Measurements from ENCODE around the gene OCA2.
"Not testable (repeated sequence)": the region's sequence is repeated elsewhere in the genome, so short reads cannot be mapped to it uniquely, and the experiment has no call there.

Gene OCA2

GRCh38 chr15:27850050-27850449 is 249.1 kb downstream of the OCA2 start:
- DNase-seq (ENCODE audit: low read depth, low spot score), result no peak

GRCh38 chr15:27848936-27849335 is 250.2 kb downstream of the OCA2 start:
- DNase-seq (ENCODE audit: low read depth, low spot score), result not testable (repeated sequence)

- DNase-seq (ENCODE audit: low read depth, low spot score), result no peak
These were observed 251.1 kb downstream of the OCA2 start for GRCh38 chr15:27847775-27848710.

GRCh38 chr15:27846722-27847395 is 252.3 kb downstream of the OCA2 start:
- DNase-seq (ENCODE audit: low read depth, low spot score), result no peak

- DNase-seq (ENCODE audit: low read depth, low spot score), result no peak
These were observed 253.4 kb downstream of the OCA2 start for GRCh38 chr15:27845535-27846369.

GRCh38 chr15:27844018-27844666 is 255.0 kb downstream of the OCA2 start:
- no peak for DNase-seq (ENCODE audit: low read depth, low spot score)

- no peak for DNase-seq (ENCODE audit: low read depth, low spot score)
These were observed 256.0 kb downstream of the OCA2 start for GRCh38 chr15:27843146-27843545.

- DNase-seq (ENCODE audit: low read depth, low spot score), result no peak
These were observed 256.6 kb downstream of the OCA2 start for GRCh38 chr15:27842526-27842925.

- no peak for DNase-seq (ENCODE audit: low read depth, low spot score)
These were observed 263.7 kb downstream of the OCA2 start for GRCh38 chr15:27835233-27835939.

- DNase-seq (ENCODE audit: low read depth, low spot score), result no peak
These were observed 264.4 kb downstream of the OCA2 start for GRCh38 chr15:27834684-27835083.

- no peak for DNase-seq (ENCODE audit: low read depth, low spot score)
These were observed 265.1 kb downstream of the OCA2 start for GRCh38 chr15:27833974-27834373.

- no peak for DNase-seq (ENCODE audit: low read depth, low spot score)
These were observed 265.9 kb downstream of the OCA2 start for GRCh38 chr15:27833178-27833577.

GRCh38 chr15:27832237-27832596 is 266.9 kb downstream of the OCA2 start:
- DNase-seq (ENCODE audit: low read depth, low spot score), result no peak

GRCh38 chr15:27831384-27832236 is 267.5 kb downstream of the OCA2 start:
- no peak for DNase-seq (ENCODE audit: low read depth, low spot score)

GRCh38 chr15:27828746-27829145 is 270.4 kb downstream of the OCA2 start:
- DNase-seq (ENCODE audit: low read depth, low spot score), result no peak

- DNase-seq (ENCODE audit: low read depth, low spot score), result no peak
These were observed 272.0 kb downstream of the OCA2 start for GRCh38 chr15:27826902-27827714.

GRCh38 chr15:27826411-27826810 is 272.7 kb downstream of the OCA2 start:
- DNase-seq (ENCODE audit: low read depth, low spot score), result no peak

GRCh38 chr15:27824841-27825422 is 274.2 kb downstream of the OCA2 start:
- DNase-seq (ENCODE audit: low read depth, low spot score), result no peak

GRCh38 chr15:27821273-27821672 is 277.8 kb downstream of the OCA2 start:
- no peak for DNase-seq (ENCODE audit: low read depth, low spot score)
